Measurements from ENCODE around the gene C2orf78. TPM values are rescaled to one million over a fixed set of nuclear protein-coding genes. Genes with fewer than 3 reads are reported as not detected.
"Not testable (repeated sequence)": the region's sequence is repeated elsewhere in the genome, so short reads cannot be mapped to it uniquely, and the experiment has no call there.

C2orf78 gene, protein sequence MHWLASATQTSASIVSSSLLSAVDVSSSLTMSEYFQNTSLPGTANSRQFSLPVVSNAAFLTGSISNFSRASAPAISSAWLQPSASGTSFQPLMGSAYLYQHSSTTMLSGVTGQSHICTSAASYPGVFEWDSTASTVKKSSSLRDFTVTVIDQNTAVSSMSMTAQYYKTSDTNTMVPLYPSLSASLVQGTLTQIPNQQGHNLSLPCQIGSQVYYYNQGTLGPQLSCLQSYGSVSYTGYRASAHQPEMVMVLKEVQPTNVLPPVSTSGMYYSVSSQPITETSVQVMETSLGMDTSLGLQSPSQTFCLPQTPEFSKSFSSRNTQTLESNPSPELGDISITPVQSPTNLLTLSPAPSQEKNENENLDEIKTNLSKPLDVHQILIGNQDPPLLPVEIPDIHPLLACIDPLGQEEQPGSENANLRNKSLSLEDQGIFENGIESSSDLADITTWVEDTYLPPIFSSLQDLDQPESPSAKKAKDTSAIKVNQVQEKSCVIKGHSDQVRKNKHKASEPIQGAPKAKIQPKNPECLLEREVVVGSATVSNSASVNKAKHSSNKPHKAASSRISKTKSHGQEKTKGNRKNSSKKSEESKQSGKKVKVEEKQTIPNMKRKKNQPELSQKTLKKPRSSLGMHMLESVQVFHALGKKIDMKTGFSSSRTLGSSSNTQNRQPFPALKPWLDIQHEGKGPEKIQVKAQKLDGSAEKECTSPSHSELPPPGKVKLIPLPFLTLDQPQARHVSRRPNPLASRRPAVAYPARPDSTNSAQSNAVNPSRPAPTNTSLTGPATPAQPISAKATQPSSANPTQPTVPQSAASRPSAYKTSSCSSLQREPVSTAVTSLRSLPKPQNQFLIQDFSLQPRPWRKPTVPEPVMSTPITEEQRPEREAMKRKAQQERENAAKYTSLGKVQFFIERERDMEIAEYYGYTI
- polyA plus RNA-seq: not detected
- long read RNA-seq, donor 1: 0 reads
- long read RNA-seq, donor 2: 0 reads
- long read RNA-seq, donor 3: 0 reads
- long read RNA-seq, donor 4: 0 reads
- long read RNA-seq, donor 5: 0 reads
- long read RNA-seq, donor 6: 0 reads
- long read RNA-seq, donor 7: 0 reads
- long read RNA-seq, donor 8: 0 reads
- long read RNA-seq, donor 9: 0 reads
- long read RNA-seq, donor 10: 0 reads
- long read RNA-seq, donor 11: 0 reads

GRCh38 chr2:73783883-73784282, at the start of gene C2orf78:
TSS of gene C2orf78 (plus strand) at chr2:73784183. CDS start at chr2:73784310, 127 bp downstream.
- not testable (repeated sequence) for H3K27ac ChIP-seq (ENCODE audit: low read length); H3K9me3 ChIP-seq (ENCODE audit: control insufficient read depth, low read depth, low read length); H3K4me3 ChIP-seq (ENCODE audit: low read length); DNase-seq; H3K27me3 ChIP-seq (ENCODE audit: control insufficient read depth, insufficient read depth, low read length); H3K4me1 ChIP-seq (ENCODE audit: control insufficient read depth, insufficient read depth, low read length); H3K36me3 ChIP-seq (ENCODE audit: control insufficient read depth, insufficient read depth, low read length)
- no CpG with 5 or more reads among the region's 3 CpGs for WGBS (ENCODE audit: insufficient coverage, low lambda C conversion rate)

DNA sequence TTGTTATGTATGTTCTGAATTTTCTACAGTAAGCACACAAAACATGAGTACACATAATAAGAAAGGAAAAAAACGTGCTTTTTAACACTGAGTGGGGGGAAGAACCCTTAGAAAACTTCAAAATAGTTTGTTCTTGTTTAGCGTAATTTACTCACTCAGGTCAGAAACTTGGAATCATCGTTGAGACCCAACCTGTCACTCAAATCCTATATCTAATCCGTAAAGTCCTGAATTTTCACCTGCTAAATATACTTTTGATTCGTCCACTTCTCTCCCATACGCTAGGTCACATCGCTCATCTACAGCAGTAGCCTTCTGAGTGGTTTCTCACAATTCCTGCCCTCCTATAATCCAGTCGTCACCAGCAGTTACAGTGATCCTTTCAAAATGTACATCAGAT, 47.6 kb upstream of the C2orf78 start:
- Histone ChIP-seq H3K36me3 (ENCODE audit: control insufficient read depth, insufficient read depth, low read length) (peaks cover 22% of the 10 kb centered on the region), H3K27me3 (ENCODE audit: control insufficient read depth, insufficient read depth, low read length) (no peaks in the 10 kb centered on the region), H3K9me3 (ENCODE audit: control insufficient read depth, low read depth, low read length) (no peaks in the 10 kb centered on the region), H3K4me3 (ENCODE audit: low read length) (peak overlapping the region; percentile 79), H3K4me1 (ENCODE audit: control insufficient read depth, insufficient read depth, low read length) (no peaks in the 10 kb centered on the region), H3K27ac (ENCODE audit: low read length) (peak overlapping the region; percentile 56)
- no peak for DNase-seq
- 17% methylated on average over 2 of the region's 8 CpGs for WGBS (ENCODE audit: insufficient coverage, low lambda C conversion rate)

DNA sequence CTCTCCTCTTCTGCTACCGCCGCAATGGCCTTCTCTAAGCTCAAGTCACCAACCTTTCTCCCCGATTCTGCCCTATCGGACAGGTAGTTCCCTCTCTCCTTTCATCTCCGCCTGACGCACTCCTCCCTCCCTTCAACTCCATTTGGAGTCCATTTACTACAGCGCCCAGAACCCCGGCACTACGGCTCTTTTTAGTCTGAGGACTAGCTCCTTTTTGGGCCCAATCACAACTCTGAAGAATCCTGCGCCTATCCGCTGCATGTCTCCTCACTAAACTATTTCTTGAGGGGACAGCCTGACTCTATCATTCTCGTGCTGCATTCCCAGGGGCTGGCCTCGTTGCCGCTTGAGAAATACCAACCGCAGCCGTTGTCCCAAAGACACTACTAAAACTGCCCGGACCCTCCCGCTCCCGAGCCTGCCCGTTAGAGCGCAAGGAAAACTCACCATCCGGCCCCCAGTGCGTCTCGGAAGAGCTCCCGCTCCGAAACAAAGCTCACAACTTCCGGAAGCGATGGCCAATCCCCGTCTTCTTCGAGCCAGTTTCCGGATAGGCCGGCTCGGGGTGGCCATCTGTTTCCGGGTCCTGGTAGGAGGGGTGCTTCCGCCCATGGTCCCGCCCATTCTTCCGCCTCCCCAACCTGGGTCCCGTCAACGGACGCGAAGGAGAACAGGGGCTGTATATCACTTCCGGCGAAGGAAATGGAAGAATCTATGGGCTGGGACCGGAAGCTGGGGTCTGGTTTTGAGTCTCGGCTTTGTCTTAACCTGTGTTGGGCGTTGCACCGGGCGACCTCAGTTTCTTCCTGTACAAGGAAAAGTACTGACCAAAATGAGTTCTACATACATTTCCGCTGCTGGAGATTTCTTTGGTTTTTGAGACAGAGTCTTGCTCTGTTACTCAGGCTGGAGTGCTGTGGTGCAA, 46.9 kb upstream of the C2orf78 start, which contains the start of gene TPRKB:
TSS of gene TPRKB (minus strand) at position 491 of the 925 bp plus-strand sequence. CDS start 2,776 bp downstream, outside the sequence.
- Histone ChIP-seq H3K27ac (ENCODE audit: low read length) (peak within 1 kb of the TSS; percentile 56), H3K4me1 (ENCODE audit: control insufficient read depth, insufficient read depth, low read length) (no peaks in the 10 kb centered on the region), H3K9me3 (ENCODE audit: control insufficient read depth, low read depth, low read length) (no peaks in the 10 kb centered on the region), H3K4me3 (ENCODE audit: low read length) (peak within 1 kb of the TSS; percentile 79), H3K36me3 (ENCODE audit: control insufficient read depth, insufficient read depth, low read length) (peaks cover 17% of the 10 kb centered on the region), H3K27me3 (ENCODE audit: control insufficient read depth, insufficient read depth, low read length) (no peaks in the 10 kb centered on the region)
- no CpG with 5 or more reads among the region's 49 CpGs for WGBS (ENCODE audit: insufficient coverage, low lambda C conversion rate)
- DNase-seq: peak; percentile 96 to 98

DNA sequence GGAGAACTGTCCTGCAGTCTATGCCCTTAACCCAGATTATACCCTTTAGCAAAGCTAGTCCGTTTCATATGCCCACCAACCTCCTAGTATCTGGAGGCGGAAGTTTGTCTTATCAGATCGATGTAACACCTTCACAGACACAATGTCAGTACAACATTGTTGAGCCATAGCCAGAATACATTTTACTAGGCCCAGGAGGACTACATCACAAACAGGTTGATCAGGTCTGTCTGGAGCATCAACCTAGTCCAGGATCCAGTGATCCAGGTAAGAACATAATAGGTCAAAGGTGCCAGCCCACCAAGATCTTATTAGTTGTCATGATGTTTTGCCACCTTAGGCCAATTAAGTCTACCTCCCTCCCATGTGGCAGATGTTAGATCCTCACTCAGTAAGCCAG, 44.9 kb upstream of the C2orf78 start:
- H3K4me1 ChIP-seq (ENCODE audit: control insufficient read depth, insufficient read depth, low read length): no peaks in the 10 kb centered on the region
- H3K27ac ChIP-seq (ENCODE audit: low read length): no peak overlapping the region
- no peak for DNase-seq
- no peaks in the 10 kb centered on the region for H3K27me3 ChIP-seq (ENCODE audit: control insufficient read depth, insufficient read depth, low read length)
- H3K4me3 ChIP-seq (ENCODE audit: low read length): no peak overlapping the region
- peaks cover 12% of the 10 kb centered on the region for H3K36me3 ChIP-seq (ENCODE audit: control insufficient read depth, insufficient read depth, low read length)
- no peaks in the 10 kb centered on the region for H3K9me3 ChIP-seq (ENCODE audit: control insufficient read depth, low read depth, low read length)
- WGBS (ENCODE audit: insufficient coverage, low lambda C conversion rate): no CpG with 5 or more reads among the region's 3 CpGs

DNA sequence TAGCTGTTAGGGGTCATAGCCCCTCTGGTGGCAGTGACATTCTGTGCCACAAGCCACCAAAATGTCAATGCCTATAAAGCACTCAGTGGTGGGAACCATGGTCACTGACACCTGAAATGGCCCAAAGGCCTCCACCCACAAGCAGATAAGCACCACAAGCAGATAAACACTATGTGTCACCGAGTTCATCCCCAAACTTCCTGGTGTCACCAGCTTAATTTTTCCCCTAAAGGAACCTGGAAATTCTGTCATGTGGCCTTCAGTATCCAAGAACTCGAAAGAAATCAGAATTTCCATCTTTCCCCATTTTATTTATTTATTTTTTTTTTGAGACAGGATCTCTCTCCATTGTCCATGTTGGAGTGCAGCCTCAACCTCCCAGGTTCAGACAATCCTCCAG, 43.2 kb upstream of the C2orf78 start:
- H3K27ac ChIP-seq (ENCODE audit: low read length): no peak overlapping the region
- no peaks in the 10 kb centered on the region for H3K9me3 ChIP-seq (ENCODE audit: control insufficient read depth, low read depth, low read length)
- no peaks in the 10 kb centered on the region for H3K27me3 ChIP-seq (ENCODE audit: control insufficient read depth, insufficient read depth, low read length)
- H3K36me3 ChIP-seq (ENCODE audit: control insufficient read depth, insufficient read depth, low read length): peaks cover 7% of the 10 kb centered on the region
- H3K4me1 ChIP-seq (ENCODE audit: control insufficient read depth, insufficient read depth, low read length): no peaks in the 10 kb centered on the region
- H3K4me3 ChIP-seq (ENCODE audit: low read length): no peak overlapping the region
- no peak for DNase-seq
- 80% methylated on average over 1 of the region's 2 CpGs for WGBS (ENCODE audit: insufficient coverage, low lambda C conversion rate)

DNA sequence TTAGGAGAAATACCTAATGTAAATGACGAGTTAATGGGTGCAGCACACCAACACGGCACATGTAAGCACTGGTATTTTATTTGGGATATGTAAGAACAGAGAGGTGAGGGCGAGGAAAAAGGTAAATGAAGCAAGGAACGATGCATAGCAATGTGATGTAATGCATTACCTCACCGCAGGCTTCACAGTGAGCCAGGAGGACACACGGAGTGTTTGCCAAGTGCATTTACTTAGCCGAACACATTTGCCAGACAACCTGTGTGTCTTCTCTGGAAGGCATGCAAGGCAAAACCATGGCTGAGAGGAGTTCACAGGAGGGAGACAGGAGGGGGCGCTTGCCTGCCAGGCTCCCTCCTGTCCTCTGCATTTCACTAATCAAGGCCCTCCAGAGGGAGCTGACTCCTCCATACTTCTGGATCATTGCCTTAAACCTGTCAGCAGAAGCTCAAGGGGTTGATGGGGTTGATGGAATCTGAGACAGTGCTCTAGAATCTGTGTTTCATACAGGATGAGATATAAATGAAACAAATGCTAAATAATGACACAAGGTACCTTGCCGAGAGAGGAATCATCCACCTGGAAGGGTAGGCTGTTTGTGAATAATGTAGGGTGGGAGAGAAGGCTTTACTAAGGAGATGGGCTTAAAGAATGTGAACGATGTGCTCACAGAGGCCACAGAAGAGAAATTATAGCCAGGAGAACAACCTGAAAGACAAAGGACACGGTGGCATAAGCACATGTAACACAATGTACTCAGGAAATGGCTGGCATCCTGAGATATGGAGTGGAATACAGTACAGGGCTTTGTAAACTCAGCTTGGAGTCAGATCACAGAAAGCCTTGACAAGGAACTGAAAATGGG, 37.7 kb upstream of the C2orf78 start:
- Histone ChIP-seq H3K4me3 (ENCODE audit: low read length) (no peak overlapping the region), H3K27ac (ENCODE audit: low read length) (no peak overlapping the region), H3K9me3 (ENCODE audit: control insufficient read depth, low read depth, low read length) (no peaks in the 10 kb centered on the region), H3K4me1 (ENCODE audit: control insufficient read depth, insufficient read depth, low read length) (no peaks in the 10 kb centered on the region), H3K36me3 (ENCODE audit: control insufficient read depth, insufficient read depth, low read length) (peaks cover 23% of the 10 kb centered on the region), H3K27me3 (ENCODE audit: control insufficient read depth, insufficient read depth, low read length) (no peaks in the 10 kb centered on the region)
- WGBS (ENCODE audit: insufficient coverage, low lambda C conversion rate): 94% methylated on average over 5 of the region's 11 CpGs
- DNase-seq: no peak

GRCh38 chr2:73746877-73747208, 37.1 kb upstream of the C2orf78 start:
- H3K9me3 ChIP-seq (ENCODE audit: control insufficient read depth, low read depth, low read length): no peaks in the 10 kb centered on the region
- peaks cover 24% of the 10 kb centered on the region for H3K36me3 ChIP-seq (ENCODE audit: control insufficient read depth, insufficient read depth, low read length)
- DNase-seq: no peak
- H3K4me3 ChIP-seq (ENCODE audit: low read length): no peak overlapping the region
- 100% methylated on average over 1 of the region's 3 CpGs for whole genome bisulfite sequencing (ENCODE audit: insufficient coverage, low lambda C conversion rate)
- H3K27me3 ChIP-seq (ENCODE audit: control insufficient read depth, insufficient read depth, low read length): no peaks in the 10 kb centered on the region
- no peaks in the 10 kb centered on the region for H3K4me1 ChIP-seq (ENCODE audit: control insufficient read depth, insufficient read depth, low read length)
- H3K27ac ChIP-seq (ENCODE audit: low read length): no peak overlapping the region

GRCh38 chr2:73749314-73749713, 34.7 kb upstream of the C2orf78 start:
- WGBS (ENCODE audit: insufficient coverage, low lambda C conversion rate): 100% methylated on average over 2 of the region's 2 CpGs

DNA sequence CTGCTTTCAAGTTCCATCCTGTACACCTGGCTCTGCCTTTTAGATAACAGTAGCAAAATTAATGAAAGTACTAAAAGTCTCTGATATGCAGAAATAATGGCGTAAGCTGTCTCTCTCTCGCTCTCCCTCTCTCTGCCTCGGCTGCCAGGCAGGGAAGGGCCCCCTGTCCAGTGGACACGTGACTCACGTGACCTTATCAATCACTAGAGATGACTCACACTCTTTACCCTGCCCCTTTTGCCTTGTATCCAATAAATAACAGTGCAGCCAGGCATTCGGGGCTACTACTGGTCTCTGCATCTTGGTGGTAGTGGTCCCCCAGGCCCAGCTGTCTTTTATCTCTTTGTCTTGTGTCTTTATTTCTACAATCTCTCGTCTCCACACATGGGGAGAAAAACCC, 29.7 kb upstream of the C2orf78 start:
- H3K4me3 ChIP-seq (ENCODE audit: low read length); H3K9me3 ChIP-seq (ENCODE audit: control insufficient read depth, low read depth, low read length); H3K4me1 ChIP-seq (ENCODE audit: control insufficient read depth, insufficient read depth, low read length); DNase-seq; H3K27me3 ChIP-seq (ENCODE audit: control insufficient read depth, insufficient read depth, low read length); H3K27ac ChIP-seq (ENCODE audit: low read length): not testable (repeated sequence)
- WGBS (ENCODE audit: insufficient coverage, low lambda C conversion rate): no CpG with 5 or more reads among the region's 7 CpGs
- peaks cover 60% of the 10 kb centered on the region for H3K36me3 ChIP-seq (ENCODE audit: control insufficient read depth, insufficient read depth, low read length)

More at GRCh38 chr2:73749314-73749713, 34.7 kb upstream of the C2orf78 start:
- no peaks in the 10 kb centered on the region for H3K27me3 ChIP-seq (ENCODE audit: control insufficient read depth, insufficient read depth, low read length)
- H3K4me1 ChIP-seq (ENCODE audit: control insufficient read depth, insufficient read depth, low read length): no peaks in the 10 kb centered on the region
- DNase-seq: no peak
- peaks cover 3% of the 10 kb centered on the region for H3K9me3 ChIP-seq (ENCODE audit: control insufficient read depth, low read depth, low read length)
- H3K36me3 ChIP-seq (ENCODE audit: control insufficient read depth, insufficient read depth, low read length): peaks cover 38% of the 10 kb centered on the region
- H3K4me3 ChIP-seq (ENCODE audit: low read length): no peak overlapping the region
- no peak overlapping the region for H3K27ac ChIP-seq (ENCODE audit: low read length)

Data from large intestine (tissue), 12 donors.